NCI-H748 (cell line): Measurements from ENCODE around the gene B4GALNT2.
"Not testable (repeated sequence)": the region's sequence is repeated elsewhere in the genome, so short reads cannot be mapped to it uniquely, and the experiment has no call there.

Experiments
- DNase-seq: peaks from one replicate; lab custom pipeline; 2025; ENCODE audit not compliant: unreplicated experiment; lab: John Stamatoyannopoulos, UW

Gene B4GALNT2

GRCh38 chr17:49175978-49176377 is 43.4 kb downstream of the B4GALNT2 start:
- not testable (repeated sequence) for DNase-seq

- DNase-seq, result peak; percentile 68
These were observed 47.7 kb downstream of the B4GALNT2 start for GRCh38 chr17:49180303-49180702.

GRCh38 chr17:49180998-49181635 is 48.5 kb downstream of the B4GALNT2 start:
- DNase-seq, result no peak

- no peak for DNase-seq
These were observed 50.8 kb downstream of the B4GALNT2 start for GRCh38 chr17:49183341-49183740.

GRCh38 chr17:49183801-49184200 is 51.2 kb downstream of the B4GALNT2 start:
- DNase-seq, result no peak

- not testable (repeated sequence) for DNase-seq
These were observed 52.0 kb downstream of the B4GALNT2 start for GRCh38 chr17:49184522-49184921.

- DNase-seq, result not testable (repeated sequence)
These were observed 52.8 kb downstream of the B4GALNT2 start for GRCh38 chr17:49185381-49185780.

- DNase-seq, result no peak
These were observed 54.7 kb downstream of the B4GALNT2 start for GRCh38 chr17:49187301-49187700.

- no peak for DNase-seq
These were observed 58.4 kb downstream of the B4GALNT2 start for GRCh38 chr17:49190932-49191331.

- no peak for DNase-seq
These were observed 58.9 kb downstream of the B4GALNT2 start for GRCh38 chr17:49191409-49191916.

GRCh38 chr17:49191917-49192741 is 59.6 kb downstream of the B4GALNT2 start:
- DNase-seq, result peak; percentile 95

- peak; percentile 72 for DNase-seq
These were observed 61.1 kb downstream of the B4GALNT2 start for GRCh38 chr17:49193513-49194296.

- no peak for DNase-seq
These were observed 61.7 kb downstream of the B4GALNT2 start for GRCh38 chr17:49194297-49194607.

- no peak for DNase-seq
These were observed 63.2 kb downstream of the B4GALNT2 start for GRCh38 chr17:49195751-49196150.

GRCh38 chr17:49196520-49196919 is 64.0 kb downstream of the B4GALNT2 start:
- DNase-seq, result no peak

- no peak for DNase-seq
These were observed 64.9 kb downstream of the B4GALNT2 start for GRCh38 chr17:49197346-49197998.

- no peak for DNase-seq
These were observed 65.6 kb downstream of the B4GALNT2 start for GRCh38 chr17:49198211-49198610.

- no peak for DNase-seq
These were observed 68.0 kb downstream of the B4GALNT2 start for GRCh38 chr17:49200423-49201083.

GRCh38 chr17:49201481-49201927 is 68.9 kb downstream of the B4GALNT2 start:
- no peak for DNase-seq

GRCh38 chr17:49203796-49204195 is 71.2 kb downstream of the B4GALNT2 start:
- no peak for DNase-seq
